C4-2B (cell line): Measurements from ENCODE around the gene NFIB.

Experiments
- H3K27ac ChIP-seq: fragments of 450-650 bp; 2 replicates; pipeline ENCODE4 v1.5.1; 2017
- ZFX ChIP-seq: fragments of 450-650 bp; IDR thresholded peaks from 2 replicates; pipeline ENCODE4 v1.6.1; 2017
- TF ChIP-seq, protein P1 (sequence below): fragments of 450-650 bp; conservative IDR thresholded peaks from 2 replicates; pipeline ENCODE4 v1.5.1; 2017; ENCODE audit warnings: mild to moderate bottlenecking

NFIB gene

DNA sequence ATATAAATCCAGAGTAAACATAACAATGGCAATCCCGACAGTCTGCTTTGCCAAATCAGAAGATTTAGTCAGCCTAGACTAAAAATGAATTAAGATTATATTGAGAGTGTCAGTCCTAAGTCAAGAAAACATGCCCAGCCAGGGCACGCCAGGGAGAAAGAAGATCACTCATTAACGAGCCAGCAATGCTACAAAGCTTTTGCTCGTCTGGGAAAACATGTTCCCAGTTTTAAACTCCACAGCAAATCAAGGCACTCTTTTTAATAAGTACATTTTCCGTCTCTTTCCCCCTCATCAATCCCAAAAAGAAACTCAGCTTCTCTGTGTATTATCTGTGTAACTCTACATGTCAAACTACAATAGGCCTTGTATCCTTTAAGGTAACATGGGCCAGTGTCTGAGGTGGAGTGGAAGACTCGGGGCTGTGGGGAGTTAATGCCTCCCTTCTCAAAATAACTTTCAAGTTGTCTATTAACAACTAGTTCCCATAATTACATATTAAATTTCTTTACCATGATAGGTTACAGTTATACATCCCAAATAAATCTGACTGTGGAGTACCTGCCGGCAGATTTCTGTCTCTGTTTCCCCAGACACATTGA is 40.9 kb downstream of the NFIB start:
- no peak overlapping the region for H3K27ac ChIP-seq
- TF ChIP-seq, protein P1, sequence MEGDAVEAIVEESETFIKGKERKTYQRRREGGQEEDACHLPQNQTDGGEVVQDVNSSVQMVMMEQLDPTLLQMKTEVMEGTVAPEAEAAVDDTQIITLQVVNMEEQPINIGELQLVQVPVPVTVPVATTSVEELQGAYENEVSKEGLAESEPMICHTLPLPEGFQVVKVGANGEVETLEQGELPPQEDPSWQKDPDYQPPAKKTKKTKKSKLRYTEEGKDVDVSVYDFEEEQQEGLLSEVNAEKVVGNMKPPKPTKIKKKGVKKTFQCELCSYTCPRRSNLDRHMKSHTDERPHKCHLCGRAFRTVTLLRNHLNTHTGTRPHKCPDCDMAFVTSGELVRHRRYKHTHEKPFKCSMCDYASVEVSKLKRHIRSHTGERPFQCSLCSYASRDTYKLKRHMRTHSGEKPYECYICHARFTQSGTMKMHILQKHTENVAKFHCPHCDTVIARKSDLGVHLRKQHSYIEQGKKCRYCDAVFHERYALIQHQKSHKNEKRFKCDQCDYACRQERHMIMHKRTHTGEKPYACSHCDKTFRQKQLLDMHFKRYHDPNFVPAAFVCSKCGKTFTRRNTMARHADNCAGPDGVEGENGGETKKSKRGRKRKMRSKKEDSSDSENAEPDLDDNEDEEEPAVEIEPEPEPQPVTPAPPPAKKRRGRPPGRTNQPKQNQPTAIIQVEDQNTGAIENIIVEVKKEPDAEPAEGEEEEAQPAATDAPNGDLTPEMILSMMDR = no peak
- TF ChIP-seq ZFX = no peak

DNA sequence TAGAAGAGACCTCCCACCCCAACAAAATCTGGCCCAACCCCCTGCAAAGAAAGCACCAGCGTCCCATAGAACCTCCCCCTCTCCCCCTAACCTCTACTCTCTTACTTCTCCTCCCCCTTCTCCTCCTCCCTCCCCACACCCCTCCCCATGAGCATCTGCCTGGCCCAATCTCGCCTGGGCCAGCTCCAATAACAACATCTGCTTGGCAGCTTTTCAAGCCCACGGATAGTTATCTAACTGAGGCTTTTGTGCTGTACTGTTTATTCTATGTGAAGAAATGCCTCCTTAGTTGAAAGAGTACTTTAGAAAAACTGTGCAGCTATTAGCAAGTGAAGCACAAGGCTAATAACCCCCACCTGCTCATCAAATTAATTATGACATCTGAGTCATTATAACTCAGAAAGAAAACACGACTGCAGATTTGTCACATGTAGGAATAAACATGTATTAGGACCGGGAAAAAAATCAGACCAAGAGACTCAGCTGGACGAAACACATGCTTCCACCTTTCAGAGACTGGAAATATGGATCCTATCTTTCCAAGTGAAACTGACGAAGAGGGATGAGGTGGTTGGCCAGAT is 42.8 kb downstream of the NFIB start:
- H3K27ac ChIP-seq = no peak overlapping the region
- TF ChIP-seq, protein P1 = no peak
- TF ChIP-seq ZFX = no peak

DNA sequence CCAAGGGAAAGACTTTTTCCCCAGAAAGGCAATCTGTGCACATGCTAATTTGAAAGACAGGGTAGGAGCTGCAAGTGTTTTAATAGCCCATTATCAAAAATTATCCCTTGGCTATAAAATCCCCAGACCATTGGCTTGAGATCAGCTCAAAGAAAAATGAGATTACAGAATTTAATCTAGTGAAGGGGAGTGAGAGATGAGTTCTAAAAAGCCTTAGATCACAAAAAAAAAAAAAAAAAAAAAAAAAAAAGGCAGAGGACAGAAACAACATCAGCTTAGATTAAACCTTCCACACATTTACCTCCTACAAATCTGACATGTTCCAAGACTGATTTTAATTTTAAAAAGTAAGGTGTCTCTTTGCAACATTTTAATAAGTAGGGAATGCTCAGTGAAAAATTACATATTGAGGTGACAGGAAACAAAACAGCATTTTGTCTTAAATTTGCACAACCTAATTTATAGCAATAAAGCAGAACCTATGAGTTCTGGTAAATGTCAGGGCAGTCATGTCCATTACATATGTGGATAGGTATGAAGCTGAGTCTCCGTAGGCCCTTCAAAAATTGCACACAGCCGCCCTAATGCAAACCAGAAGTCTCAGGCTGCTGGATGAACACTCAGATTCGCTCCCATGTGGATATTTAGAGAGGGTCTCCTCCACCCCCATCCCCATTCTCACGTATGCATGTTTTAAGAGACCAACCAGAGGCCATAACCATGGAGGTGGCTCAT is 43.4 kb downstream of the NFIB start:
- TF ChIP-seq, protein P1 = no peak
- no peak for TF ChIP-seq ZFX
- H3K27ac ChIP-seq = no peak overlapping the region

DNA sequence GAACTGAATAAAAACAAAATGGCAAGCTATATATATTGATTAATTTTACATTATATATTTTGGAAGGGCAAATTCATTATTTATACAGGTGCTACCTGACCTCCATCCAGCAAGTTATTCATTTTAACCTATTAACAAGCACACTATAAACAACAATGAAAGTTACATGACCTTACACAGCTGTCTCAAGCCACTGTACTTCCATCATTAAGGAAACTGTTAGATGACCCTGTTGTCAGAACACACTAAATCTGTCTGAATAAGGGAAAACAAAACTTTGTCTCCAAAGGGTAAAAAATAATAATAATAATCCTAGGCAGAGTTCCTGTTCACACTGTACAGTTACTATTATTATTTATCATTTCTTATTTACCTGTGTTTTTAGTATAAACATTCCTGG is 44.0 kb downstream of the NFIB start:
- no peak overlapping the region for H3K27ac ChIP-seq
- TF ChIP-seq, protein P1 = no peak
- TF ChIP-seq ZFX = no peak

DNA sequence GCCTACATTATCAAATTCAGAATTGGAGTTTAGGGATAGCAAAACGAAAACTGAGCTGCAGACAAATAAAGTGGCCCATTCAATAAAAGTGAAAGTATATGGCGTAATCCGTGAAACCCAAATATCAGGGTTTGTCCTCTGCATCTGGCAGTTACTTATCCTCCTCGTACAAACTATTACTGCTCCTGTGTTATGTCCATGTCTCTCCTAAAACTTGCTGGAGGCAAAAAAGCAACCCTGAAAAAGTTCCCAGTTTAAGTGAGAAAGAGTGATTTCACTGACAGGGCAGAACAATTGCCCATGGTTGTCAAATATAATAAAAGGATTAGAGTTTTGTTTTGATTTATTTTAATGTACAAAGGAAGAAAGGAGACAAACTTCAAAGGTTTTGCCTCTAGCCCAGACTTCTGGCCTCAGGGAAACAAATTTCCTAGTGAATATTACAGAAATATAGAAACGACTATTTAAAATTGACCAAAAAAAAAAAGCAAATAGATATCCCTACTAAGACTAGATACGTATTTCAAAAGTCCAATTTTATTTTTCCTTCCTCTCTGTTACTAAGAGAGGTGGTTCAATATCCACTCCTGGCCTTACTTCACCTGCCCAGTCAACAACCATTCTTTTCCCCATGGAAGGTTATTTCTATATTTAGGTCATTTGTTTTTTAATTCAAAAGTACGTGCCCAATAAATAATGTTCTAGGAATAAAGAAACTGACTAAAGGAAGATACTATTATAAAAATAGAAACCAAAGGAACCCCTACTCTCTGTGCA is 50.0 kb downstream of the NFIB start:
- no peak overlapping the region for H3K27ac ChIP-seq
- no peak for TF ChIP-seq ZFX
- TF ChIP-seq, protein P1 = no peak

DNA sequence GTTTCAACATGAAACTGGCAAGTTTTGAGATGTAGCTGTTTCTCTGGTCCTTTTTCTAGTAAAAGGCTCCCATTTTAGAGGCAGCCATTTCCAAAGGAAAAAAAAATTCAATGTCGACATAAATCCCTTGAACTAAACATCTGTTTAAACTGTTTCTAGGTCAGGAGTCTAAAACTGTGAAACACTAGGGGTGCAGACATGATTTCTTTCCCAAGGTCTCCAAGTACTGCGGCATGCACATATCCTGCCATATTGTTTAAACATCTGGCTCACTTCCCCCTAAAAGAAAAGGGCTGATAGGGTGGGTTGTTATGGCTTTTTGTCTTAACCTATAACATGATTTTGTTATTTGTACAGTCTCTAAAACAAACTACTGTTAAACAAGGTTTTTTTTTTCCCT is 51.1 kb downstream of the NFIB start:
- H3K27ac ChIP-seq = no peak overlapping the region
- TF ChIP-seq ZFX = no peak
- TF ChIP-seq, protein P1 = no peak
